GM20000 (cell line): ENCODE measurements around the gene CCNY.

Source experiments
- DNase-seq: peaks from one replicate; pipeline ENCODE4 v3.0.0; 2012; ENCODE audit warnings: low spot score
- TF ChIP-seq, protein P1 (sequence below): IDR thresholded peaks from 2 replicates; pipeline ENCODE4 v1.5.1; 2012; ENCODE audit warnings: mild to moderate bottlenecking, control low read depth; ENCODE audit errors: extremely low read depth, missing control alignments

Gene CCNY

GRCh38 chr10:35388197-35388596, 51.9 kb downstream of the CCNY start:
- DNase-seq, result no peak
- TF ChIP-seq, protein P1, sequence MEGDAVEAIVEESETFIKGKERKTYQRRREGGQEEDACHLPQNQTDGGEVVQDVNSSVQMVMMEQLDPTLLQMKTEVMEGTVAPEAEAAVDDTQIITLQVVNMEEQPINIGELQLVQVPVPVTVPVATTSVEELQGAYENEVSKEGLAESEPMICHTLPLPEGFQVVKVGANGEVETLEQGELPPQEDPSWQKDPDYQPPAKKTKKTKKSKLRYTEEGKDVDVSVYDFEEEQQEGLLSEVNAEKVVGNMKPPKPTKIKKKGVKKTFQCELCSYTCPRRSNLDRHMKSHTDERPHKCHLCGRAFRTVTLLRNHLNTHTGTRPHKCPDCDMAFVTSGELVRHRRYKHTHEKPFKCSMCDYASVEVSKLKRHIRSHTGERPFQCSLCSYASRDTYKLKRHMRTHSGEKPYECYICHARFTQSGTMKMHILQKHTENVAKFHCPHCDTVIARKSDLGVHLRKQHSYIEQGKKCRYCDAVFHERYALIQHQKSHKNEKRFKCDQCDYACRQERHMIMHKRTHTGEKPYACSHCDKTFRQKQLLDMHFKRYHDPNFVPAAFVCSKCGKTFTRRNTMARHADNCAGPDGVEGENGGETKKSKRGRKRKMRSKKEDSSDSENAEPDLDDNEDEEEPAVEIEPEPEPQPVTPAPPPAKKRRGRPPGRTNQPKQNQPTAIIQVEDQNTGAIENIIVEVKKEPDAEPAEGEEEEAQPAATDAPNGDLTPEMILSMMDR, result no peak

- no peak for DNase-seq
- TF ChIP-seq, protein P1, result no peak
These were observed 52.4 kb downstream of the CCNY start for GRCh38 chr10:35388682-35389081.

DNA sequence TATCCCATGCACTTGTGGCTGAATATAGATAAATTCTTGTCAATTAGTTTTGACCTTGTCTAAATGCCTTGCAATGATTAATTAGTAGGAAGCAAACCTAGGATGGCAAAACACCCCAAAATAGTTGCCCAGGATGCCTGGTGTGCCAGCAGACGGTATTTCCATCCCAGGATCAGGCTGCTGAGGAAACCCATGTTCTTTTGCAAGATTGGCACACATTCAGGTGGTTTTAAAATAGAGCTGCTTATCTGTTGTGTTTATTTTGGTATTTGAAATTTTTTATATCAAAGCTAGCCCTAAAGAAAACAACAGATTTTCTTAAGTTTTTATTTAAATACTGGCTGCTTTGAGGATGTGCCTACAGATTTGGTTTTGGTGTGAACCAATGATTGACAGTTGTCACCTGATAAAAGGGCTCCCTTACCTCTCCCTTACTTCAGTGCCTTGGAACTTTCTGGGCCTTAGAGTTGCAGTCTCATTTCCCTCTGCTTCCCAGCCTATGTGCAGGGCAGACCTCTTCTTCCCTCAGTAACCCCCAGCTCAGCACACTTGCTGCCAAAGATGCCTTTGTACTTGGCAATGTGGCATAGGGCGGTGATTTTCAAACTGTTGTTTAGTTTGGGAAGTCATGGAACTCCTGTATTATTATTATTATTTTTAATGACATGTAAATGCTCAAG, 54.0 kb downstream of the CCNY start:
- TF ChIP-seq, protein P1, result no peak
- no peak for DNase-seq

GRCh38 chr10:35390843-35391152, 54.5 kb downstream of the CCNY start:
- no peak for DNase-seq
- TF ChIP-seq, protein P1, result no peak

GRCh38 chr10:35391153-35391953, 55.0 kb downstream of the CCNY start:
- TF ChIP-seq, protein P1, result no peak
- no peak for DNase-seq

DNA sequence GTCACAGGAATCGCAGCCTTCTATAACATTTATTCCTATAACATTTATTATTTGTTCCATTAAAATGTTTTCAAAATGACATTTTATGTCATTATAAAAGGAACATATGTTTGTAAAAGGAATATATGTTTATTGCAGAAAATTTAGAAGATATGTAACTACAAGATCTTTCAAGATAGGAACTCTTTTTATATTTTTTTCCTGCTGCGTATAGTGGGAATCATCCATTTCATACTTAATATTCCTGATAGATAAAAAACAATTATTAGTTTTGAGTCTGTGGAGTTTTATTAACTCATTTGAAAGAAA, 55.6 kb downstream of the CCNY start:
- TF ChIP-seq, protein P1, result no peak
- DNase-seq, result no peak

DNA sequence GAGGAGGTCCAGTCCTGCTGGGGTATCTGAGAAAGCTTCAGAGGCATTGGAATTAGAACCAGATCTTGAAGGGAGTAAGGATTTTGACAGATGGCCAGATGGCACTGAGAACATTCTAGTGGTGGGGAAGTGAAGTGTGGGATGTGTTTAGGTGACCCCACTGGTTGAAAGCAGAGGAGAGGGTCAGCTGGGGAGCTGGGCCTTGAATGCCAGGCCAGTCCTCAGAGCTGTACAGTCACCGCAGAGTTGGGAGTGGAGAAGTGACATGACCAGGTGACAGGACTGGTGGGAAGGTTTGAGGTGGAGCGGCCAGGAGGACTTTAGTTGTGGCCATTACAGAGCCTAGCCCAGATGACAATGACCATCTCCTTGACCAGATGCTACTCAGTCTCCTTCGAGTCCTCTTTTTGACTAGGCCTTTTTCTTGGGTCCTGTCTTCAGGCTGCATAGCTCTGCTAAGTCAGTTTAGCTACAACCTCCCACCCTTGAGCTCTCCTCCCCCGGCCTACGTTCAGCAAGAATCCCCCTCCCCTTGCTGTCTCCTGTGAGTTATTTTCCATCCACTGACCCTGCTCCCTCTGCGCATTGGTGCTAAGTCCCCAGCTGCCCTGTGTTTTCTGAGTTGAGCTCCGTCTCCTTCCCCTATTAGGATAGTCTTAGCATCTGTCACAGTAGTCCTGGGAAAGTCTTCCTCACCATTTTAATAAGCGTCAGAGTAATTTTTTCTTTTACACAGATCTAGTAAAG, 56.3 kb downstream of the CCNY start:
- TF ChIP-seq, protein P1, result no peak
- no peak for DNase-seq
